SK-N-SH treated with all-trans-retinoic acid at 6 μM for 48 hours (cell line): ENCODE data around the gene LYRM4.

ENCODE experiments used
- ATAC-seq: fragments of 200-7000 bp; cut with Tn5 transposase; 3 replicates; pipeline ENCODE4 v1.9.1; 2020; ENCODE audit warnings: mild to moderate bottlenecking, moderate library complexity
- ARNTL ChIP-seq: fragments of 450-650 bp; formaldehyde crosslinking; IDR thresholded peaks from 2 replicates; pipeline ENCODE4 v1.5.0; 2020; ENCODE audit warnings: low read depth, mild to moderate bottlenecking, moderate library complexity, borderline replicate concordance
- BACH2 ChIP-seq: fragments of 250-450 bp; sonication (Bioruptor Pico); IDR thresholded peaks from 2 replicates; pipeline ENCODE4 v1.9.0; 2021; ENCODE audit warnings: mild to moderate bottlenecking, borderline replicate concordance
- CREB5 ChIP-seq: fragments of 250-450 bp; sonication (Bioruptor Pico); IDR thresholded peaks from 2 replicates; pipeline ENCODE4 v1.5.1; 2020; ENCODE audit warnings: low read depth, mild to moderate bottlenecking, moderate library complexity
- CSDC2 ChIP-seq: fragments of 250-450 bp; sonication (Bioruptor Pico); IDR thresholded peaks from 2 replicates; pipeline ENCODE4 v1.5.0; 2020; ENCODE audit warnings: mild to moderate bottlenecking, moderate library complexity
- CSRNP3 ChIP-seq: fragments of 250-450 bp; sonication (Bioruptor Pico); IDR thresholded peaks from 2 replicates; pipeline ENCODE4 v1.5.1; 2021; ENCODE audit warnings: mild to moderate bottlenecking, moderate library complexity
- ESRRG ChIP-seq: fragments of 250-450 bp; sonication (Bioruptor Pico); IDR thresholded peaks from 2 replicates; pipeline ENCODE4 v1.6.1; 2021; ENCODE audit warnings: mild to moderate bottlenecking
- ISL1 ChIP-seq: fragments of 250-450 bp; sonication (Bioruptor Pico); IDR thresholded peaks from 2 replicates; pipeline ENCODE4 v2.1.2; 2022; ENCODE audit warnings: mild to moderate bottlenecking, moderate library complexity
- OSR1 ChIP-seq: fragments of 250-450 bp; sonication (Bioruptor Pico); IDR thresholded peaks from 2 replicates; pipeline ENCODE4 v1.8.0; 2022; ENCODE audit warnings: moderate library complexity, mild to moderate bottlenecking, inconsistent platforms
- PATZ1 ChIP-seq: fragments of 250-450 bp; sonication (Bioruptor Pico); IDR thresholded peaks from 2 replicates; pipeline ENCODE4 v1.8.0; 2020; ENCODE audit warnings: mild to moderate bottlenecking, moderate library complexity, borderline replicate concordance
- PPARA ChIP-seq: fragments of 250-450 bp; sonication (Bioruptor Pico); IDR thresholded peaks from 2 replicates; pipeline ENCODE4 v1.5.0; 2020; ENCODE audit warnings: mild to moderate bottlenecking, borderline replicate concordance
- RARB ChIP-seq: fragments of 250-450 bp; sonication (Bioruptor Pico); IDR thresholded peaks from 2 replicates; pipeline ENCODE4 v1.8.0; 2021; ENCODE audit warnings: mild to moderate bottlenecking, moderate library complexity
- SNAI2 ChIP-seq: fragments of 250-450 bp; sonication (Bioruptor Pico); IDR thresholded peaks from 2 replicates; pipeline ENCODE4 v1.5.0; 2020; ENCODE audit warnings: mild to moderate bottlenecking, moderate library complexity
- TCF4 ChIP-seq: fragments of 250-450 bp; sonication (Bioruptor Pico); IDR thresholded peaks from 2 replicates; pipeline ENCODE4 v1.8.0; 2021; ENCODE audit warnings: mild to moderate bottlenecking, moderate library complexity, borderline replicate concordance
- TOX ChIP-seq: fragments of 250-450 bp; sonication (Bioruptor Pico); IDR thresholded peaks from 2 replicates; pipeline ENCODE4 v1.8.0; 2021; ENCODE audit warnings: mild to moderate bottlenecking, moderate library complexity, borderline replicate concordance
- ZC3H10 ChIP-seq: fragments of 250-450 bp; sonication (Bioruptor Pico); IDR thresholded peaks from 2 replicates; pipeline ENCODE4 v1.5.1; 2021; ENCODE audit warnings: mild to moderate bottlenecking, moderate library complexity
- ZFP3 ChIP-seq: fragments of 250-450 bp; sonication (Bioruptor Pico); IDR thresholded peaks from 2 replicates; pipeline ENCODE4 v1.5.0; 2020; ENCODE audit warnings: mild to moderate bottlenecking, moderate library complexity
- ZFP30 ChIP-seq: fragments of 450-650 bp; formaldehyde crosslinking; IDR thresholded peaks from 2 replicates; pipeline ENCODE4 v1.5.0; 2022; ENCODE audit warnings: mild to moderate bottlenecking, moderate library complexity
- ZNF565 ChIP-seq: fragments of 450-650 bp; formaldehyde crosslinking; conservative IDR thresholded peaks from 2 replicates; pipeline ENCODE4 v1.5.0; 2020; ENCODE audit warnings: low read depth, mild to moderate bottlenecking, moderate library complexity
- ZNF70 ChIP-seq: fragments of 450-650 bp; formaldehyde crosslinking; IDR thresholded peaks from 2 replicates; pipeline ENCODE4 v1.5.0; 2020; ENCODE audit warnings: mild to moderate bottlenecking, moderate library complexity
- ZNF8 ChIP-seq: fragments of 450-650 bp; formaldehyde crosslinking; IDR thresholded peaks from 2 replicates; pipeline ENCODE4 v1.5.0; 2020; ENCODE audit warnings: mild to moderate bottlenecking, moderate library complexity
- TF ChIP-seq, protein P1 (sequence below): fragments of 250-450 bp; sonication (Bioruptor Pico); IDR thresholded peaks from 2 replicates; pipeline ENCODE4 v1.8.0; 2021; ENCODE audit warnings: low read depth, mild to moderate bottlenecking, moderate library complexity, borderline replicate concordance

LYRM4 gene

DNA sequence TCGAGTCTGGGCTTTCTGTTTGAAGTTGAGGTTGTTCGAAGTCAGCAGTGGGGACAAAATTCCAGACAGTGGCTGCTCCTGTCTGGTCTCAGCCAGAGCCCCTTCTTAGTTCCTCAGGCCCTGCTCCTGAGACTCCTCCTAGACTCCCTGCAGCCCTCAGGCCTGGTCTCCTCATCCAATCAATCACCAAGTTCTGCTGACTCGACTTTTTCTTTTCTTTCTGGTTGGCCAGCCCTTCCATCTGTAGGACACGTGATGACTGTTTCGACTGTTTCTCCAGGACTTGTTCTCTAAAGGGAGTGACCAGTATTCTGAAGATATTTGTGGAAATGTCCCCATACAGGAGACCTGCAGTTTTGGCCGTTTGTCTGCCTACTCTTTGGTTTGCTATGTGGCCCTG is 156.1 kb downstream of the LYRM4 start:
- TF ChIP-seq CSRNP3 (no peak), CSDC2 (CRISPR knock-in tag) (no peak), RARB (CRISPR knock-in tag) (no peak), ZC3H10 (CRISPR knock-in tag) (no peak), ZNF8 (no peak), OSR1 (CRISPR knock-in tag) (no peak), TCF4 (CRISPR knock-in tag) (no peak), ARNTL (CRISPR knock-in tag) (no peak), BACH2 (CRISPR knock-in tag) (no peak), ZFP30 (CRISPR knock-in tag) (no peak)
- TF ChIP-seq, all 23 proteins: peak for 0
- ATAC-seq: no peak

DNA sequence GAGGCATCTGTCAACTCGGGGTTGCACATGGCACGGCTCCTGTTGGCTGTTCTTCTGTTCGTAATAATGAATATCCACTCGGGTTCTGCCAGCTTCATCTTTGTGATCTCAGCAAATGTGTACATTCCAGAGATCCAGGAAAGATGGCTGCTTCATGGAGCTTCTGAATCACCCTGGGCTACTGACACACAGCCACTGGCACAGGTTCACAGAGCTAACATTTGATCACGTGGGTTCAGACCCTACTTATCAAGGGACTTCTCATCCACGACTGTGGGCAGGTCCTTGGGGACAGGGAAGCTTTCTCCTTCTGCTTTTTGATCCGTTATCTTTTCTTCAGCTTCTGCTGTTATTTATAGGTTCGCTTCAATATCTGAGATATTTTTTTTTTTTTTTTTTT is 157.5 kb downstream of the LYRM4 start:
- TF ChIP-seq ZNF565 (CRISPR knock-in tag): no peak
- no peak for TF ChIP-seq ISL1 (CRISPR knock-in tag)
- no peak for TF ChIP-seq ZFP3 (CRISPR knock-in tag)
- TF ChIP-seq RARB (CRISPR knock-in tag): no peak
- no peak for TF ChIP-seq ARNTL (CRISPR knock-in tag)
- TF ChIP-seq SNAI2 (CRISPR knock-in tag): no peak
- TF ChIP-seq, protein P1, sequence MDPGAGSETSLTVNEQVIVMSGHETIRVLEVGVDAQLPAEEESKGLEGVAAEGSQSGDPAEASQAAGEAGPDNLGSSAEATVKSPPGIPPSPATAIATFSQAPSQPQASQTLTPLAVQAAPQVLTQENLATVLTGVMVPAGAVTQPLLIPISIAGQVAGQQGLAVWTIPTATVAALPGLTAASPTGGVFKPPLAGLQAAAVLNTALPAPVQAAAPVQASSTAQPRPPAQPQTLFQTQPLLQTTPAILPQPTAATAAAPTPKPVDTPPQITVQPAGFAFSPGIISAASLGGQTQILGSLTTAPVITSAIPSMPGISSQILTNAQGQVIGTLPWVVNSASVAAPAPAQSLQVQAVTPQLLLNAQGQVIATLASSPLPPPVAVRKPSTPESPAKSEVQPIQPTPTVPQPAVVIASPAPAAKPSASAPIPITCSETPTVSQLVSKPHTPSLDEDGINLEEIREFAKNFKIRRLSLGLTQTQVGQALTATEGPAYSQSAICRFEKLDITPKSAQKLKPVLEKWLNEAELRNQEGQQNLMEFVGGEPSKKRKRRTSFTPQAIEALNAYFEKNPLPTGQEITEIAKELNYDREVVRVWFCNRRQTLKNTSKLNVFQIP (CRISPR knock-in tag): no peak
- no peak for TF ChIP-seq TOX (CRISPR knock-in tag)
- TF ChIP-seq CSDC2 (CRISPR knock-in tag): no peak
- TF ChIP-seq PPARA (CRISPR knock-in tag): no peak
- TF ChIP-seq TCF4 (CRISPR knock-in tag): no peak
- no peak for TF ChIP-seq PATZ1 (CRISPR knock-in tag)
- no peak for ATAC-seq

DNA sequence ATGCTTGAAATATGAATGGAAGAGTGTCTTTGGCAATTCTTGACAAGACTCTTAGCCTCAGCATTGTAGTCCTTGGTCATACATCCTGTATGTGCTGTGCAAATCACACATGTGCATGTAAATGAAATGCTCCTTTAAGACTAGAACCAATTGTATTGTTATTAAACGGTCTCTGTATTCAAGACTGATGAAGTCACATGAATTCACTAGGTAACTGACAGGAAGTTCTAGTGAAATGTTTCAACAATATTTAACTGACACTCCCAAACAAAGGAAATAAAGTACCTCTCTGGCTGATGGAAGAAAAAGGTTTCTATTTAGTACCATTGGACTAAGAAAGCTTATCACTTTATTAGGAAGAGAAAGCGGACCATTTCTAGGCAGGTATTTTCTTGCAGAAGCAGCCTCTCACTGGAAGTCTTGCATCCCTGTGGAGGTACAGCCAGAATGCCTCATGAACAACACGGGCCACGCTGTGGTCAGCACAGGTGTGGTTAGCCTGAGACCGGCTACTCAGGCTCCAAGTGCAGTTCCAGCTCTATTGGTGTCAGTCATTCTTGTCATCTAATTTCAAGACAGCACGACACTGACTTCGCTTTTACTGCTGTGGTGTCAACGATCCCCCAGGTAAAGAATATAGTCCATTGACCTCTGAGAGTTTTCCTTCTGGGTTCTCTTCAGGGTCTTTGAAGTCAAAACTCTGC is 158.3 kb downstream of the LYRM4 start:
- TF ChIP-seq OSR1 (CRISPR knock-in tag) (no peak), PATZ1 (CRISPR knock-in tag) (no peak), CREB5 (no peak), SNAI2 (CRISPR knock-in tag) (no peak), ZNF70 (no peak), ZNF565 (CRISPR knock-in tag) (no peak), ESRRG (CRISPR knock-in tag) (no peak), PPARA (CRISPR knock-in tag) (no peak), CSRNP3 (no peak), TCF4 (CRISPR knock-in tag) (no peak), ZC3H10 (CRISPR knock-in tag) (no peak)
- TF ChIP-seq, protein P1 (CRISPR knock-in tag): no peak
- TF ChIP-seq, all 23 proteins: peak for 0
- no peak for ATAC-seq
